HG03520 (cell line): ENCODE data around the gene SSNA1.
A peak's percentile ranks its signal among the peaks of the same experiment; 100 is the strongest.

Experiments
- ATAC-seq: cut with Tn5 transposase; IDR thresholded peaks from one replicate; pipeline ENCODE4 v1.9.1; 2021; ENCODE audit warnings: mild to moderate bottlenecking, moderate library complexity; ENCODE audit not compliant: unreplicated experiment

Gene SSNA1

GRCh38 chr9:137198051-137198901 lies 9.8 kb downstream of the SSNA1 start:
- no peak for ATAC-seq

- no peak for ATAC-seq
Measured at GRCh38 chr9:137198902-137199283, 10.4 kb downstream of the SSNA1 start.

GRCh38 chr9:137199411-137200121 lies 11.1 kb downstream of the SSNA1 start:
- ATAC-seq, result no peak

GRCh38 chr9:137200311-137201204 lies 12.1 kb downstream of the SSNA1 start, which contains the start of gene TPRN:
Gene TPRN, minus strand, starts transcription at chr9:137200741. Its CDS starts 30 bp downstream, at chr9:137200711.
- ATAC-seq, result peak; percentile 80

- no peak for ATAC-seq
Measured at GRCh38 chr9:137201205-137201868, 12.9 kb downstream of the SSNA1 start.

GRCh38 chr9:137202966-137203365 lies 14.5 kb downstream of the SSNA1 start:
- no peak for ATAC-seq

GRCh38 chr9:137204731-137205125 lies 16.3 kb downstream of the SSNA1 start:
- ATAC-seq, result no peak

- ATAC-seq, result peak; percentile 34
Measured at GRCh38 chr9:137205126-137206069, 16.9 kb downstream of the SSNA1 start, which contains the start of the genes NDOR1 and TMEM203. Gene NDOR1, plus strand, starts transcription at chr9:137205700. Its CDS starts 78 bp downstream, at chr9:137205778. Gene TMEM203, minus strand, starts transcription at chr9:137205648. Its CDS starts 234 bp downstream, at chr9:137205414.

- no peak for ATAC-seq
Measured at GRCh38 chr9:137206602-137207001, 18.1 kb downstream of the SSNA1 start.

GRCh38 chr9:137211532-137211931 lies 23.1 kb downstream of the SSNA1 start:
- no peak for ATAC-seq

- ATAC-seq, result no peak
Measured at GRCh38 chr9:137212520-137212919, 24.0 kb downstream of the SSNA1 start.

- no peak for ATAC-seq
Measured at GRCh38 chr9:137213160-137214060, 24.9 kb downstream of the SSNA1 start.

- no peak for ATAC-seq
Measured at GRCh38 chr9:137214620-137215019, 26.1 kb downstream of the SSNA1 start.

GRCh38 chr9:137215196-137215986 lies 26.9 kb downstream of the SSNA1 start:
- no peak for ATAC-seq

- no peak for ATAC-seq
Measured at GRCh38 chr9:137216188-137216965, 27.9 kb downstream of the SSNA1 start.
